Bronchial epithelial cell (primary cell): ENCODE measurements around the gene TPT1. TPM values are rescaled to one million over a fixed set of nuclear protein-coding genes. Genes with fewer than 3 reads are reported as not detected.
A peak's percentile ranks its signal among the peaks of the same experiment; 100 is the strongest.

ENCODE experiments used
- DNase-seq: peaks from one replicate; pipeline ENCODE4 v3.0.0-alpha.2; 2010; ENCODE audit warnings: low read depth
- FAIRE-seq: peaks from 2 replicates; lab custom pipeline; 2011; peaks lifted over from hg19 to GRCh38; lab: Jason Lieb, UNC
- H3K27me3 ChIP-seq: 2 replicates; pipeline ENCODE4 v1.5.1; 2011; ENCODE audit warnings: low read length; ENCODE audit not compliant: control insufficient read depth, insufficient read depth
- H3K36me3 ChIP-seq: 2 replicates; pipeline ENCODE4 v1.5.1; 2011; ENCODE audit warnings: low read length; ENCODE audit not compliant: control insufficient read depth, insufficient read depth
- H3K4me3 ChIP-seq: 2 replicates; pipeline ENCODE4 v1.5.1; 2011; ENCODE audit warnings: mild to moderate bottlenecking, low read depth, low read length, control low read depth
- CTCF ChIP-seq: IDR thresholded peaks from 2 replicates; pipeline ENCODE4 v1.5.1; 2011; ENCODE audit warnings: mild to moderate bottlenecking, moderate library complexity, low read length, control low read depth, inconsistent platforms; ENCODE audit not compliant: insufficient read depth, severe bottlenecking
- total RNA-seq: library from RNA; depleted of rRNA; stranded (reverse); fragments of >200 nt; gene quantifications from 2 replicates; pipeline ENCODE4 v1.2.1, GENCODE V29; 2014

TPT1 gene
- total RNA-seq, 1 donor from 2014 or later, result 7,903 TPM

GRCh38 chr13:45315520-45316167, 25.3 kb downstream of the TPT1 start:
- TF ChIP-seq CTCF, result no peak
- FAIRE-seq, result no peak
- H3K4me3 ChIP-seq, result no peak overlapping the region
- no peak for DNase-seq
- no peaks in the 10 kb centered on the region for H3K36me3 ChIP-seq
- H3K27me3 ChIP-seq, result no peaks in the 10 kb centered on the region

- FAIRE-seq (no peak), DNase-seq (no peak)
- TF ChIP-seq CTCF, result no peak
- Histone ChIP-seq H3K27me3 (no peaks in the 10 kb centered on the region), H3K36me3 (no peaks in the 10 kb centered on the region), H3K4me3 (no peak overlapping the region)
Observed at GRCh38 chr13:45314822-45315221, 26.2 kb downstream of the TPT1 start.

GRCh38 chr13:45310341-45311131, 30.4 kb downstream of the TPT1 start:
- H3K4me3 ChIP-seq, result no peak overlapping the region
- no peak for TF ChIP-seq CTCF
- no peaks in the 10 kb centered on the region for H3K27me3 ChIP-seq
- FAIRE-seq, result peak; percentile 60
- no peaks in the 10 kb centered on the region for H3K36me3 ChIP-seq
- no peak for DNase-seq

GRCh38 chr13:45306966-45307365, 34.0 kb downstream of the TPT1 start:
- Histone ChIP-seq H3K36me3 (no peaks in the 10 kb centered on the region), H3K4me3 (no peak overlapping the region), H3K27me3 (no peaks in the 10 kb centered on the region)
- DNase-seq (no peak), FAIRE-seq (no peak)
- no peak for TF ChIP-seq CTCF

GRCh38 chr13:45305079-45305478, 35.9 kb downstream of the TPT1 start:
- no peak for DNase-seq
- H3K4me3 ChIP-seq, result no peak overlapping the region
- H3K36me3 ChIP-seq, result no peaks in the 10 kb centered on the region
- TF ChIP-seq CTCF, result no peak
- FAIRE-seq, result no peak
- no peaks in the 10 kb centered on the region for H3K27me3 ChIP-seq

GRCh38 chr13:45303866-45304265, 37.1 kb downstream of the TPT1 start:
- no peak overlapping the region for H3K4me3 ChIP-seq
- H3K27me3 ChIP-seq, result no peaks in the 10 kb centered on the region

More at GRCh38 chr13:45303866-45304265, 37.1 kb downstream of the TPT1 start:
- no peaks in the 10 kb centered on the region for H3K36me3 ChIP-seq
- DNase-seq (no peak), FAIRE-seq (no peak)
- no peak for TF ChIP-seq CTCF
